B cell (primary cell): Measurements from ENCODE around the gene GALNT17. TPM values are rescaled to one million over a fixed set of nuclear protein-coding genes. Genes with fewer than 3 reads are reported as not detected.

Experiments used
- ATAC-seq: fragments of 200-7000 bp; cut with Tn5 transposase; one replicate; pipeline ENCODE4 v1.10.0; 2021; ENCODE audit warnings: low read depth, mild to moderate bottlenecking, moderate number of reproducible peaks, moderate library complexity
- CTCF ChIA-PET: fragments of 350-600 bp; sonication (Branson Sonifier 250); formaldehyde crosslinking; loops from one replicate; lab custom pipeline; 2021; ENCODE audit warnings: antibody characterized with exemption, inconsistent platforms; lab: Charles Lee
- POLR2A ChIA-PET: fragments of 350-600 bp; sonication (Branson Sonifier 250); formaldehyde crosslinking; loops from one replicate; lab custom pipeline; 2021; ENCODE audit warnings: antibody characterized with exemption; lab: Charles Lee
- DNase-seq: peaks from one replicate; pipeline ENCODE4 v3.0.0; 2013
- H2AFZ ChIP-seq: 2 replicates; pipeline ENCODE4 v1.6.1; 2012; ENCODE audit warnings: mild to moderate bottlenecking, low read depth, low read length; ENCODE audit not compliant: insufficient read depth, poor library complexity, severe bottlenecking
- H3K27ac ChIP-seq, 2 donors: 1 replicate in 1 of 2; 2 replicates in 1 of 2; pipeline ENCODE4 v1.5.1; 2012 to 2013; ENCODE audit warnings: low read length in 2 of 2, mild to moderate bottlenecking in 2 of 2, moderate library complexity in 1 of 2
- H3K27me3 ChIP-seq, 4 experiments: fragments of 200-600 bp in 1 of 4; sonication (generic) in 1 of 4; replicated peaks in 1 of 4; 1 replicate in 2 of 4; 2 replicates in 2 of 4; pipeline versions ENCODE4 v1.6.1 to v1.7.0; 2013 to 2016; ENCODE audit warnings: low read length in 3 of 4, mild to moderate bottlenecking in 2 of 4, mixed read lengths in 1 of 4, moderate library complexity in 1 of 4; ENCODE audit not compliant: insufficient read depth in 4 of 4, control insufficient read depth in 3 of 4; ENCODE audit errors: control extremely low read depth in 1 of 4
- H3K36me3 ChIP-seq, 2 experiments: replicated peaks in 1 of 2; 1 replicate in 1 of 2; 2 replicates in 1 of 2; pipeline versions ENCODE4 v1.6.1 to v1.7.1; 2013; ENCODE audit warnings: low read length in 1 of 2; ENCODE audit not compliant: insufficient read depth in 2 of 2, control insufficient read depth in 1 of 2; ENCODE audit errors: control extremely low read depth in 1 of 2, extremely low read depth in 1 of 2
- H3K4me1 ChIP-seq, 2 donors: fragments of 200-600 bp in 1 of 2; sonication (generic) in 1 of 2; 1 replicate in 1 of 2; 2 replicates in 1 of 2; pipeline versions ENCODE4 v1.5.1 to v1.6.1; 2013 to 2017; ENCODE audit warnings: low read length in 2 of 2; ENCODE audit not compliant: control insufficient read depth in 2 of 2, insufficient read depth in 2 of 2
- H3K4me2 ChIP-seq: replicated peaks from 2 replicates; pipeline ENCODE3; 2012; ENCODE audit warnings: mild to moderate bottlenecking, low read depth, low read length; ENCODE audit not compliant: poor library complexity, severe bottlenecking
- H3K4me3 ChIP-seq, 5 experiments: fragments of 200-600 bp in 1 of 5; sonication (generic) in 1 of 5; 1 replicate in 3 of 5; 2 replicates in 2 of 5; pipeline versions ENCODE4 v1.5.1 to v1.7.0; 2011 to 2016; ENCODE audit warnings: low read length in 4 of 5, mild to moderate bottlenecking in 4 of 5, low read depth in 2 of 5, control low read depth in 1 of 5, moderate library complexity in 1 of 5; ENCODE audit not compliant: insufficient read depth in 1 of 5; ENCODE audit errors: control extremely low read depth in 1 of 5, extremely low read depth in 1 of 5
- H3K79me2 ChIP-seq: fragments of 200-600 bp; sonication (generic); one replicate; pipeline ENCODE4 v1.6.0; 2016; ENCODE audit warnings: low read length; ENCODE audit not compliant: control insufficient read depth, insufficient read depth
- H3K9ac ChIP-seq: fragments of 200-600 bp; sonication (generic); 2 replicates; pipeline ENCODE4 v1.6.1; 2017; ENCODE audit warnings: mild to moderate bottlenecking, low read length, moderate library complexity
- H3K9me3 ChIP-seq, 3 donors: one replicate each; pipeline versions ENCODE4 v1.6.1 to v1.7.1; 2013; ENCODE audit warnings: low read length in 2 of 3; ENCODE audit not compliant: control insufficient read depth in 2 of 3, insufficient read depth in 1 of 3; ENCODE audit errors: control extremely low read depth in 1 of 3
- H4K20me1 ChIP-seq: 2 replicates; pipeline ENCODE4 v1.6.0; 2012; ENCODE audit warnings: mild to moderate bottlenecking, low read length; ENCODE audit not compliant: insufficient read depth, control insufficient read depth, poor library complexity, severe bottlenecking
- H3K27ac Mint-ChIP-seq: one replicate; pipeline ENCODE4 v1.8.0; 2021; ENCODE audit warnings: mixed read lengths
- H3K27me3 Mint-ChIP-seq: one replicate; pipeline ENCODE4 v1.8.0; 2021; ENCODE audit warnings: mixed read lengths
- H3K4me1 Mint-ChIP-seq: one replicate; pipeline ENCODE4 v1.8.0; 2021; ENCODE audit warnings: mixed read lengths
- H3K4me3 Mint-ChIP-seq: one replicate; pipeline ENCODE4 v1.8.0; 2021; ENCODE audit warnings: mixed read lengths
- H3K9me3 Mint-ChIP-seq: one replicate; pipeline ENCODE4 v1.8.0; 2022; ENCODE audit warnings: mixed read lengths; ENCODE audit not compliant: insufficient read depth
- EZH2 ChIP-seq: IDR thresholded peaks from 2 replicates; pipeline ENCODE4 v1.6.1; 2012; ENCODE audit warnings: borderline replicate concordance, low read depth, mild to moderate bottlenecking, moderate library complexity, low read length; ENCODE audit not compliant: insufficient read depth, poor library complexity, severe bottlenecking
- WGBS: methylation state at CpG from one replicate; pipeline ENCODE4 v1.1.5; 2013; ENCODE audit warnings: missing lambda C conversion rate; ENCODE audit not compliant: insufficient coverage; 5-methylcytosine and 5-hydroxymethylcytosine counted together
- intact Hi-C: fragments of 100-400 bp; cut with micrococcal nuclease; formaldehyde crosslinking; loops from one replicate; pipeline ENCODE4 v1.10.0; 2022
- polyA plus RNA-seq: library from polyadenylated mRNA; depleted of rRNA; stranded (reverse); fragments of >200 nt; gene quantifications from 2 replicates; pipeline ENCODE4 v1.2.3, GENCODE V29; 2012
- total RNA-seq, 2 donors: library from RNA; stranded (reverse); fragments of 120-200 nt in 1 of 2; gene quantifications; 1 replicate in 1 of 2; 2 replicates in 1 of 2; pipeline versions ENCODE4 v1.2.3 to v1.2.4, GENCODE V29; 2013 to 2022
- TF ChIP-seq, protein P1 (sequence below): fragments of 200-600 bp; IDR thresholded peaks from one replicate; pipeline ENCODE4 v1.8.0; 2022; ENCODE audit warnings: antibody characterized with exemption, mild to moderate bottlenecking

The GALNT17 gene
- total and polyA plus RNA-seq, 2 donors (not counting 1 experiment from before 2014, with no cell fraction given), result not detected

- Histone ChIP-seq H3K9ac (no peak overlapping the region), H3K4me2 (no peak overlapping the region), H3K27ac (no peak overlapping the region), H3K79me2 (no peaks in the 10 kb centered on the region), H3K4me1 (no peaks in the 10 kb centered on the region), H2AFZ (no peak overlapping the region), H3K9me3 (peaks cover 0 to 55% (median 12%) of the 10 kb centered on the region in 3 donors), H3K4me3 (no peak overlapping the region), H3K27me3 (no peaks in the 10 kb centered on the region), H4K20me1 (no peaks in the 10 kb centered on the region), H3K36me3 (no peaks in the 10 kb centered on the region)
- DNase-seq (no peak), ATAC-seq (no peak)
- 100% methylated on average over 3 of the region's 5 CpGs for WGBS
- Mint-ChIP-seq H3K4me3 (no peak overlapping the region), H3K4me1 (no peaks in the 10 kb centered on the region), H3K27ac (no peak overlapping the region), H3K27me3 (no peaks in the 10 kb centered on the region), H3K9me3 (peaks cover 4% of the 10 kb centered on the region)
- TF ChIP-seq, protein P1, sequence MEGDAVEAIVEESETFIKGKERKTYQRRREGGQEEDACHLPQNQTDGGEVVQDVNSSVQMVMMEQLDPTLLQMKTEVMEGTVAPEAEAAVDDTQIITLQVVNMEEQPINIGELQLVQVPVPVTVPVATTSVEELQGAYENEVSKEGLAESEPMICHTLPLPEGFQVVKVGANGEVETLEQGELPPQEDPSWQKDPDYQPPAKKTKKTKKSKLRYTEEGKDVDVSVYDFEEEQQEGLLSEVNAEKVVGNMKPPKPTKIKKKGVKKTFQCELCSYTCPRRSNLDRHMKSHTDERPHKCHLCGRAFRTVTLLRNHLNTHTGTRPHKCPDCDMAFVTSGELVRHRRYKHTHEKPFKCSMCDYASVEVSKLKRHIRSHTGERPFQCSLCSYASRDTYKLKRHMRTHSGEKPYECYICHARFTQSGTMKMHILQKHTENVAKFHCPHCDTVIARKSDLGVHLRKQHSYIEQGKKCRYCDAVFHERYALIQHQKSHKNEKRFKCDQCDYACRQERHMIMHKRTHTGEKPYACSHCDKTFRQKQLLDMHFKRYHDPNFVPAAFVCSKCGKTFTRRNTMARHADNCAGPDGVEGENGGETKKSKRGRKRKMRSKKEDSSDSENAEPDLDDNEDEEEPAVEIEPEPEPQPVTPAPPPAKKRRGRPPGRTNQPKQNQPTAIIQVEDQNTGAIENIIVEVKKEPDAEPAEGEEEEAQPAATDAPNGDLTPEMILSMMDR, result no peak
- TF ChIP-seq EZH2, result no peak
- ChIA-PET CTCF (no interaction called here), POLR2A (no interaction called here)
- intact Hi-C loops, result no loop called here
These were observed 95.2 kb downstream of the GALNT17 start for GRCh38 chr7:71227126-71227525.

DNA sequence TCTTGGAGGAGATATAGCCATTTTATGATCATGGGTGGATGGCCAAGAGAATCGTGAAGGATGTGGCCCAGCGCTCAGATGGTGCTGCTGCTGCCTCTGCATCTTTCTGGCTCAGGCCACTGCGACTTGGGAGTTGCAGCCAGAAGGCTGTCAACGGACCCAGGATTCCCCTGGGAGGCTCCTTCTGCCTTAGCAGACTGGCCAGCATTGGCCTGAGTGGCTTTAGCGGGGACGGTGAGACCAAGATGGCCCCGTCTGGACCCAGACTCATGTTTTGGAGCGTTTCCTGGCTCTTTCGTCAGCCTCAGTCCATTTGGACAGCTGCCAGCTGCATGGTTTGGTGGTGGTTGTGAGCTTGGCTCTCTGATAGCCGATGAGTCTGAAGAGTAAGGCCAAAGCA is 97.2 kb downstream of the GALNT17 start:
- intact Hi-C loops, result no loop called here
- H3K27me3 ChIP-seq, result no peaks in the 10 kb centered on the region
- Mint-ChIP-seq H3K27me3 (no peaks in the 10 kb centered on the region), H3K9me3 (peaks cover 4% of the 10 kb centered on the region), H3K27ac (no peak overlapping the region), H3K4me3 (no peak overlapping the region), H3K4me1 (no peaks in the 10 kb centered on the region)
- no peaks in the 10 kb centered on the region for H3K79me2 ChIP-seq
- H3K4me2 ChIP-seq, result no peak overlapping the region
- no peak overlapping the region for H3K9ac ChIP-seq
- H3K9me3 ChIP-seq, result peaks cover 0 to 59% (median 12%) of the 10 kb centered on the region in 3 donors
- no peak overlapping the region for H3K27ac ChIP-seq
- H4K20me1 ChIP-seq, result no peaks in the 10 kb centered on the region
- H3K36me3 ChIP-seq, result no peaks in the 10 kb centered on the region
- ATAC-seq (no peak), DNase-seq (no peak)
- ChIA-PET POLR2A (no interaction called here), CTCF (no interaction called here)
- TF ChIP-seq EZH2, result no peak
- TF ChIP-seq, protein P1, result no peak
- no peak overlapping the region for H3K4me3 ChIP-seq
- no peaks in the 10 kb centered on the region for H3K4me1 ChIP-seq
- no peak overlapping the region for H2AFZ ChIP-seq
- WGBS, result 85% methylated on average over 10 of the region's 10 CpGs
